ENCODE results near the gene GET4. TPM values are rescaled to one million over a fixed set of nuclear protein-coding genes. Genes with fewer than 3 reads are reported as not detected.

GET4 gene
- total and polyA plus RNA-seq, 2 of the 13 experiments (the other 11 are each of a cell fraction or from before 2014, with no cell fraction given): 28.2 to 35.2 TPM

DNA sequence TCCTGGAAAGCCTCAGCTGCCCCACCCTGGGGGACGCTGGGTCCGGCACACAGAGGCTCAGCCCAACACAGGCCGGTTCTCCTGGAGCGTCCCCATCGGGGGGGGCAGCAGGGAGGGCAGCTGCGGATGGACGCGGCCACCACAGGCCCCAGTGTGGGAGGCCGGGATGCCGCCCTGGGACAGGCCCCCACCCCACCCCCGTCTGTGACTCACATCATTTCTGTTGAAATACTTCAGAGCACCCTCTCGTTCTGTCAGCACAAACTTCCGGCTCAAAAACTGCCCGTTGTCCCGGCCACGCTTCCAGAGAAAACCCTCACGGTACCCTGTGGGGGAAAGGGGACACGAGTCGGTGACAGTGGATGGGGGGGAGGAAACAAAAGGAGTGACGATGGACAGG is 28.5 kb downstream of the GET4 start:
- Histone ChIP-seq H3K9ac (ENCODE audit: insufficient read depth, low read depth, low read length) (no peak overlapping the region), H3K4me2 (ENCODE audit: low read depth, low read length) (no peak overlapping the region), H4K20me1 (ENCODE audit: insufficient read depth, low read length) (no peaks in the 10 kb centered on the region), H3K36me3 (replicated peaks in 1 of 2; ENCODE audit: control insufficient read depth in 1 of 2, insufficient read depth in 2 of 2, low read length in 2 of 2) (no peaks in the 10 kb centered on the region), H3K9me3 (ENCODE audit: low read length) (no peaks in the 10 kb centered on the region), H3K4me3 (replicated peaks in 1 of 3; ENCODE audit: insufficient read depth in 1 of 3, low read depth in 2 of 3, low read length in 3 of 3) (no peak overlapping the region), H3K27ac (ENCODE audit: extremely low read length, insufficient read depth, low read length) (no peak overlapping the region), H3K27me3 (ENCODE audit: control insufficient read depth in 1 of 2, insufficient read depth in 2 of 2, low read length in 2 of 2) (no peaks in the 10 kb centered on the region; a peak in 1 of 5 replicates), H2AFZ (ENCODE audit: low read length) (no peak overlapping the region), H3K4me1 (ENCODE audit: insufficient read depth, low read length) (peaks cover 16% of the 10 kb centered on the region), H3K79me2 (ENCODE audit: insufficient read depth, low read length) (no peaks in the 10 kb centered on the region)
- ChIA-PET CTCF (ENCODE audit: low intra/inter-chr PET ratio, low total read pairs) (no interaction called here), POLR2A (no interaction called here)
- no peak for TF ChIP-seq ZSCAN22 (CRISPR knock-in tag; IDR thresholded peaks at IDR 0.05)
- TF ChIP-seq ZNF20 (CRISPR knock-in tag; IDR thresholded peaks at IDR 0.05): no peak
- TF ChIP-seq, protein P1, sequence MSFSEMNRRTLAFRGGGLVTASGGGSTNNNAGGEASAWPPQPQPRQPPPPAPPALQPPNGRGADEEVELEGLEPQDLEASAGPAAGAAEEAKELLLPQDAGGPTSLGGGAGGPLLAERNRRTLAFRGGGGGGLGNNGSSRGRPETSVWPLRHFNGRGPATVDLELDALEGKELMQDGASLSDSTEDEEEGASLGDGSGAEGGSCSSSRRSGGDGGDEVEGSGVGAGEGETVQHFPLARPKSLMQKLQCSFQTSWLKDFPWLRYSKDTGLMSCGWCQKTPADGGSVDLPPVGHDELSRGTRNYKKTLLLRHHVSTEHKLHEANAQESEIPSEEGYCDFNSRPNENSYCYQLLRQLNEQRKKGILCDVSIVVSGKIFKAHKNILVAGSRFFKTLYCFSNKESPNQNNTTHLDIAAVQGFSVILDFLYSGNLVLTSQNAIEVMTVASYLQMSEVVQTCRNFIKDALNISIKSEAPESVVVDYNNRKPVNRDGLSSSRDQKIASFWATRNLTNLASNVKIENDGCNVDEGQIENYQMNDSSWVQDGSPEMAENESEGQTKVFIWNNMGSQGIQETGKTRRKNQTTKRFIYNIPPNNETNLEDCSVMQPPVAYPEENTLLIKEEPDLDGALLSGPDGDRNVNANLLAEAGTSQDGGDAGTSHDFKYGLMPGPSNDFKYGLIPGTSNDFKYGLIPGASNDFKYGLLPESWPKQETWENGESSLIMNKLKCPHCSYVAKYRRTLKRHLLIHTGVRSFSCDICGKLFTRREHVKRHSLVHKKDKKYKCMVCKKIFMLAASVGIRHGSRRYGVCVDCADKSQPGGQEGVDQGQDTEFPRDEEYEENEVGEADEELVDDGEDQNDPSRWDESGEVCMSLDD (CRISPR knock-in tag; IDR thresholded peaks at IDR 0.05; ENCODE audit: borderline replicate concordance): no peak
- no peak for TF ChIP-seq SIN3A (IDR thresholded peaks at IDR 0.05; ENCODE audit: borderline replicate concordance, low read depth, low read length)
- TF ChIP-seq ZBTB20 (CRISPR knock-in tag; IDR thresholded peaks at IDR 0.05; ENCODE audit: borderline replicate concordance, low read depth): no peak
- no peak for TF ChIP-seq CBX2 (IDR thresholded peaks at IDR 0.05; ENCODE audit: low read depth, low read length)
- no peak for TF ChIP-seq CBX2 (CRISPR knock-in tag; IDR thresholded peaks at IDR 0.05; ENCODE audit: low read depth)
- TF ChIP-seq ZFP36 (IDR thresholded peaks at IDR 0.05; ENCODE audit: borderline replicate concordance, low read depth, low read length, partially characterized antibody): no peak
- no peak for TF ChIP-seq SRSF4 (IDR thresholded peaks at IDR 0.05; ENCODE audit: low read depth, low read length, poor library complexity, severe bottlenecking)
- TF ChIP-seq, protein P2, sequence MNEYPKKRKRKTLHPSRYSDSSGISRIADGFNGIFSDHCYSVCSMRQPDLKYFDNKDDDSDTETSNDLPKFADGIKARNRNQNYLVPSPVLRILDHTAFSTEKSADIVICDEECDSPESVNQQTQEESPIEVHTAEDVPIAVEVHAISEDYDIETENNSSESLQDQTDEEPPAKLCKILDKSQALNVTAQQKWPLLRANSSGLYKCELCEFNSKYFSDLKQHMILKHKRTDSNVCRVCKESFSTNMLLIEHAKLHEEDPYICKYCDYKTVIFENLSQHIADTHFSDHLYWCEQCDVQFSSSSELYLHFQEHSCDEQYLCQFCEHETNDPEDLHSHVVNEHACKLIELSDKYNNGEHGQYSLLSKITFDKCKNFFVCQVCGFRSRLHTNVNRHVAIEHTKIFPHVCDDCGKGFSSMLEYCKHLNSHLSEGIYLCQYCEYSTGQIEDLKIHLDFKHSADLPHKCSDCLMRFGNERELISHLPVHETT (CRISPR knock-in tag; conservative IDR thresholded peaks at IDR 0.05): no peak
- TF ChIP-seq ZNF205 (CRISPR knock-in tag; IDR thresholded peaks at IDR 0.05): no peak
- TF ChIP-seq ZNF484 (CRISPR knock-in tag; IDR thresholded peaks at IDR 0.05; ENCODE audit: borderline replicate concordance, low read depth): no peak
- no peak for TF ChIP-seq ZNF672 (CRISPR knock-in tag; IDR thresholded peaks at IDR 0.05)
- no peak for TF ChIP-seq KMT2B (CRISPR knock-in tag; IDR thresholded peaks at IDR 0.05)
- TF ChIP-seq POGZ (CRISPR knock-in tag; IDR thresholded peaks at IDR 0.05): no peak
- TF ChIP-seq TMF1 (CRISPR knock-in tag; IDR thresholded peaks at IDR 0.05; ENCODE audit: low read depth): no peak
- BruUV-seq (replicated peaks): no TSS peak
- no peak for ATAC-seq
- WGBS (ENCODE audit: low lambda C conversion rate): 77% methylated on average over 15 of the region's 20 CpGs
- no peak for DNase-seq (ENCODE audit: low spot score)
- in situ Hi-C loops (cut with HindIII; ENCODE audit: extremely low pct_ligation_motif_present, low pct_unique_long_range_greater_than_20kb): no loop called here
- no peak for FAIRE-seq
- intact Hi-C loops (cut with micrococcal nuclease; ENCODE audit: unreplicated experiment): loop anchor here (10.0 kb wide), 1 partner anchor 50 kb away; the partner anchor contains the start of gene ADAP1

Data from HepG2 (cell line).